Mononuclear cell (primary cell): ENCODE data around the gene WDSUB1. TPM values are rescaled to one million over a fixed set of nuclear protein-coding genes. Genes with fewer than 3 reads are reported as not detected.

Source experiments
- H3K27me3 ChIP-seq: 2 replicates; pipeline ENCODE4 v1.6.0; 2011; ENCODE audit warnings: low read length, control low read depth; ENCODE audit not compliant: insufficient read depth
- H3K4me1 ChIP-seq: 2 replicates; pipeline ENCODE4 v1.5.1; 2011; ENCODE audit warnings: mild to moderate bottlenecking, low read length, control low read depth; ENCODE audit not compliant: insufficient read depth
- H3K4me3 ChIP-seq: 2 replicates; pipeline ENCODE4 v1.5.1; 2011; ENCODE audit warnings: mild to moderate bottlenecking, low read length, moderate library complexity
- H3K9me3 ChIP-seq: 2 replicates; pipeline ENCODE4 v1.5.1; 2011; ENCODE audit warnings: low read depth, mild to moderate bottlenecking, control low read depth, low read length
- total RNA-seq: library from RNA; depleted of rRNA; stranded (reverse); fragments of >200 nt; gene quantifications from one replicate; pipeline ENCODE4 v1.2.3, GENCODE V29; 2012

WDSUB1 gene
- total RNA-seq, 1 donor: 7.5 TPM

- Histone ChIP-seq H3K4me1 (peaks cover 22% of the 10 kb centered on the region), H3K27me3 (no peaks in the 10 kb centered on the region), H3K9me3 (no peaks in the 10 kb centered on the region), H3K4me3 (no peak overlapping the region)
Observed at GRCh38 chr2:159246325-159246988, 40.0 kb downstream of the WDSUB1 start.

- Histone ChIP-seq H3K9me3 (no peaks in the 10 kb centered on the region), H3K4me1 (no peaks in the 10 kb centered on the region), H3K4me3 (no peak overlapping the region), H3K27me3 (no peaks in the 10 kb centered on the region)
Observed at GRCh38 chr2:159243529-159243928, 43.0 kb downstream of the WDSUB1 start.

- Histone ChIP-seq H3K4me3 (no peak overlapping the region), H3K27me3 (no peaks in the 10 kb centered on the region), H3K4me1 (no peaks in the 10 kb centered on the region), H3K9me3 (no peaks in the 10 kb centered on the region)
Observed at GRCh38 chr2:159234868-159235267, 51.6 kb downstream of the WDSUB1 start.

- H3K9me3 ChIP-seq: no peaks in the 10 kb centered on the region
- H3K4me3 ChIP-seq: no peak overlapping the region
- no peaks in the 10 kb centered on the region for H3K27me3 ChIP-seq
Observed at GRCh38 chr2:159232456-159233170, 53.9 kb downstream of the WDSUB1 start.

GRCh38 chr2:159230145-159230877, 56.2 kb downstream of the WDSUB1 start:
- Histone ChIP-seq H3K27me3 (no peaks in the 10 kb centered on the region), H3K9me3 (no peaks in the 10 kb centered on the region), H3K4me3 (no peak overlapping the region), H3K4me1 (peaks cover 22% of the 10 kb centered on the region)

More at GRCh38 chr2:159232456-159233170, 53.9 kb downstream of the WDSUB1 start:
- peaks cover 5% of the 10 kb centered on the region for H3K4me1 ChIP-seq

- peaks cover 22% of the 10 kb centered on the region for H3K4me1 ChIP-seq
- no peaks in the 10 kb centered on the region for H3K27me3 ChIP-seq
- H3K9me3 ChIP-seq: no peaks in the 10 kb centered on the region
- H3K4me3 ChIP-seq: no peak overlapping the region
Observed at GRCh38 chr2:159229476-159230144, 56.9 kb downstream of the WDSUB1 start.

GRCh38 chr2:159228081-159228581, 58.4 kb downstream of the WDSUB1 start:
- Histone ChIP-seq H3K27me3 (no peaks in the 10 kb centered on the region), H3K4me1 (peaks cover 22% of the 10 kb centered on the region), H3K4me3 (no peak overlapping the region), H3K9me3 (no peaks in the 10 kb centered on the region)

- H3K27me3 ChIP-seq: no peaks in the 10 kb centered on the region
- peaks cover 22% of the 10 kb centered on the region for H3K4me1 ChIP-seq
- no peaks in the 10 kb centered on the region for H3K9me3 ChIP-seq
- no peak overlapping the region for H3K4me3 ChIP-seq
Observed at GRCh38 chr2:159227467-159227866, 59.0 kb downstream of the WDSUB1 start.

- Histone ChIP-seq H3K9me3 (no peaks in the 10 kb centered on the region), H3K27me3 (no peaks in the 10 kb centered on the region), H3K4me3 (no peak overlapping the region), H3K4me1 (peaks cover 22% of the 10 kb centered on the region)
Observed at GRCh38 chr2:159226608-159227385, 59.7 kb downstream of the WDSUB1 start.

- H3K9me3 ChIP-seq: no peaks in the 10 kb centered on the region
- H3K4me3 ChIP-seq: no peak overlapping the region
- H3K27me3 ChIP-seq: no peaks in the 10 kb centered on the region
- peaks cover 22% of the 10 kb centered on the region for H3K4me1 ChIP-seq
Observed at GRCh38 chr2:159226059-159226461, 60.4 kb downstream of the WDSUB1 start.

GRCh38 chr2:159225025-159226016, 61.2 kb downstream of the WDSUB1 start:
- H3K4me1 ChIP-seq: peaks cover 22% of the 10 kb centered on the region
- H3K9me3 ChIP-seq: no peaks in the 10 kb centered on the region
- no peaks in the 10 kb centered on the region for H3K27me3 ChIP-seq
- H3K4me3 ChIP-seq: no peak overlapping the region

GRCh38 chr2:159224061-159224813, 62.3 kb downstream of the WDSUB1 start:
- no peaks in the 10 kb centered on the region for H3K27me3 ChIP-seq
- H3K4me1 ChIP-seq: peaks cover 22% of the 10 kb centered on the region
- H3K4me3 ChIP-seq: no peak overlapping the region
- H3K9me3 ChIP-seq: no peaks in the 10 kb centered on the region
